ENCODE measurements around the gene PITPNB.
A peak's percentile ranks its signal among the peaks of the same experiment; 100 is the strongest.

Gene PITPNB

DNA sequence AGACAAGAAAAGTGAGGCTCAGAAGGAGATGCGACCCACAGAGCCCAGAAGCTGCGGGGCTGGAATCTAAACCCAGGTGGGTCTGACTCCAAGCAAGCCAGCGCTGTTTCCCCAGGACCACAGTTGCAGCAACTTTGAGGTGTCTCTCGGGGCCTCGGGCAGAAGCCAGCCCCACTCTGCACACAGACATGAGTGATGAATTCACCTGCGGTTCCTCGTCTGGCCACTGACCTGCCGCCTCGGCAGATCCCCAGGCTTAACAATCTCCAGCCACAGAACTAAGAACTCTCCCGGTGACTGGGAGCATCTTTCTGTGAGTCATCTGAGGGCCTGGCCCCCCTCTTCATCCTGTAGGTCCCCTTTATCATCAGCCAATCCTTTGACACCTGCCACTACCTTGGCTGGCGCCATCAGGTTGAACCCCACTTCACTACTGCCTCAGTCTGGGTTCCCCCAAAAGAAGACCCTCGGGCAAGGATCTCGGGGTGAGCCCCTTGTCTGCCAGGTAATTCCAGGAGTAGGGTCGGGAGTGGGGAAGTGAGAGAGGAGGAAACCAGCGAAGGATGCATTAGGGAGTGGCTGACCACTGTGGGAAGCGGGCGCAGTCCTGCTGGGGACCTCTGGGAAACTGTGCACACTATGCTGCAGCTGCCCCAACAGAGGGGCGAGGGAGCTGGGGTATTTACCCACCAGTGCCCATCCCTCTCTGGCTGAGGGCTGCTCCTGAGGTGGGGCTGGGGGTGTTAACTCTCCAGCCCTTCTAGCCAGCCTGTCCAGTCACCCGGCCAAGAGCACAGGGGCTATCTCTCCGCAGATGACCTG is 84.5 kb downstream of the PITPNB start:
- no peak for TF ChIP-seq POLR2A (IDR thresholded peaks at IDR 0.05; ENCODE audit: low read depth, low read length)
- FAIRE-seq = no peak

DNA sequence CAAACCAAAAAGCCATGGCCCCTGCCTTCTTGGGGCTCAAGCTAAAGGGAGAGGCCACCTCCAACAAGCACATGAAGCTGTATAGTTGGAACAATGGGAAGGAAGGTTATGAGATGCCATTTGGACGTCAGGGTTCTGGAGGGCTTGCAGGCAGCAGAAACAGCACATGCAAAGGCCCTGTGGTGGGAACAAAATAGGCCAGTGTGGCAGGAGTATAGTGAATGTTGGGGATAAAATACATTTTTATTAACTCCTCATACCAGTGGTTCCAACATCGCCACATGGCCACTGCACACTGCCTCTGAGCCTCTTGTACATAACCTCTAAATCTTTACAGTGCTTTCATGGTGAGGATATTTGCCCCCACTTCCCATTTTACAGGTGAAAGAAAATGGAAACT is 85.3 kb downstream of the PITPNB start:
- no peak for TF ChIP-seq POLR2A (IDR thresholded peaks at IDR 0.05; ENCODE audit: low read depth, low read length)
- no peak for DNase-seq (ENCODE audit: insufficient read length, low spot score)
- FAIRE-seq = no peak

More for the DNA sequence above, 84.5 kb downstream of the PITPNB start:
- no peak for DNase-seq (ENCODE audit: insufficient read length, low spot score)

DNA sequence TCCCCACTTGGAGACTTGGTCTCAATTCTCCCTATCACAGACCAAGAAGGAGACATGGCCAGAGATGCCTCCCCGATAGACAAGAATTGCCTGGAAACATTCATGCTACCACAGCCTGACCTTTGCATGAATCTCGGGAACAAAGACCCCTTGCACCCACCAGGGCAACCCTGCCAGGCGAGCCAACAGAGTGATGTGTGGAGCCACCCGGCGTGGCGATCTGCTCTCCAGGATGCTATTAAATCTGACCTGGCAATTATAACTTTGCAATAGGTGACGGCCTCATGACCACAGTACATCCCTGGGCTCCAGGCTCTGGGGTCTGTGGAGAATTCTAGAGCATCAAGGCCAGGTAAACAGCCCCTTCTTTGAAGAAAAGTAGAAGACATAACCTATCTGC is 86.5 kb downstream of the PITPNB start:
- FAIRE-seq (no peak), DNase-seq (ENCODE audit: insufficient read length, low spot score) (no peak)
- no peak for TF ChIP-seq POLR2A (IDR thresholded peaks at IDR 0.05; ENCODE audit: low read depth, low read length)

DNA sequence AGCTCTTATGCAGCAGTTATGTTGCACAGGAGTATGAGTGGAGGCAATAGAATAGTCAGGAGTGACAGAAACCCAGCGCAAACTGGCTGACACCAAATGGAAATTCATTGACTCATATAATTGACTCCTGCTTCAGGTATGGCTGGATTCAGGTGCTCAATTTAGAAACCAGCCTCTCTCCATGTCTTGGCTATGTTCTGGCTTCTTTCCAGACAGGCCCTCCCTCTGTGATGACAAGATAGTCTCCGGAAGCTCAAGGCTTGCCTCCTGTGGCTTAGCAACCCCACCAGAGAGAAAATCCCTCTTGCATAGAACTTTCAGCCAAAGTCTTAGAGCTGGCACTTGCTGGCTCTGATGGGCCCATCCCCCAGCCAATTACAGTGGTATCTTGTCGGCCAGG is 89.4 kb downstream of the PITPNB start:
- DNase-seq (ENCODE audit: insufficient read length, low spot score) (no peak), FAIRE-seq (no peak)
- TF ChIP-seq POLR2A (IDR thresholded peaks at IDR 0.05; ENCODE audit: low read depth, low read length) = no peak

DNA sequence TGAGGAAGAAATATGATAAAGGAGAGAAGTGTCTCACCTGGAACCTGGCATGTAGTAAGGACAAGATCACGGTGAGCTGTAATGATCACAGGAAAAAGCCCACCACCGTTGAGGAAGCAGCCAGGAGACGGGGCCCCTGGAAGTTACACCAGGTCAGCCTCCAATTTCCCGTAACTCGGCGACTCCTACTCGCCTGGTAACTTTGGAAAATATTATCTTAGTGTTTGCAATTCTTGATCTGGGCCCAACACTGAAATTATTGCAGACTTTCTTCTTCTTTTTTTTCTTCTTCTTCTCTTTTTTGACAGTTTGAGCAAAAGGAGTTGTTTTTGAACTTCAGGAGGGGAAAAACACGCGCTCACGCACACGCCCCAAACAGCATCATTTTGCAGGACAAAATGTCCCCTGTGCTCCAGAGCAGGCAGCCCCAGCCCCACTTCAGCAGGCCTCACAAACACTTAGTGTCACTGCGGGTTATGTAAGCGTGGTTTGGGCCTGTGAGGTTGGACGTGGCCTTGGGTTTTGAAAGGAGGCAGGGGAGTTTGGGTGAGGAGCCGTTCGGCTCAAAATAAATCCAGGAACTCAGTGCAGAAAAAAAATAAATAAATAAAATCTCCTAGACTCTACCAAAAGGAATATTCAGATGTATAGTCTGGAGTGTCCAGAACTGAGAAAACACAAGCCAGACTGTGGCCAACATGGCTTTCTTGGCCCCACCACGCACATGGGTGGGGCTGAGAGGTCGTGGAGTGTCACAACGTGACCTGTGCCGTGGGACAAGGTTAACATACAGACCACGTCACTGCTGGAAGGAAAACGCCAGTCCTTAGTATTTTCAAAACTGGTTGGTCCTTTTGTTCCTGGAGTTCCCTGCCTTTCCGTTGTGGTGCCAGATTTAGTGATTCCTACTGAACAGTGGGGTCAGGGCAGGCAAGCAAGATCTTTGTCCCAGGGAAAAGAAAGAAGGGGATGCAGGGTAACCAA is 91.2 kb downstream of the PITPNB start:
- no peak for DNase-seq (ENCODE audit: insufficient read length, low spot score)
- TF ChIP-seq POLR2A (IDR thresholded peaks at IDR 0.05; ENCODE audit: low read depth, low read length) = no peak
- no peak for FAIRE-seq

DNA sequence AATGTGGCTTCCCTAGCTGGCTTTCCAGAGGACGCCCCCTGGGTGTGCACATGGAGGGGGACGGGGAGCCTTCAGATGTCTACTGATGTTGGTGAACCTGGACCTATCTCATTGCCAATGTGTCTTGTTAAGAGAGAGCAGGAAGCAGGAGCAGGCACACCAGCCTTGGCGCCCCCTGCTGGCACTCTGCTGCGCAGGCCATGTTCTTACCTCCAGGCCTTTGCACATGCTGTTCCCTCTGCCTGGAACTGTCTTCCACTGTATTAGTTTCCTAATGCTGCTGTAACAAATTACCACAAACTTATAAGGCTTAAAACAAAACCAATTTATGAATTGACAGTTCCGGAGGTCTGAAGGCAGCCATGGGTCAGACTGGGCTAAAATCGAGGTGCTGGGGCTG is 93.9 kb downstream of the PITPNB start:
- FAIRE-seq (no peak), DNase-seq (ENCODE audit: insufficient read length, low spot score) (no peak)
- TF ChIP-seq POLR2A (IDR thresholded peaks at IDR 0.05; ENCODE audit: low read depth, low read length) = no peak

DNA sequence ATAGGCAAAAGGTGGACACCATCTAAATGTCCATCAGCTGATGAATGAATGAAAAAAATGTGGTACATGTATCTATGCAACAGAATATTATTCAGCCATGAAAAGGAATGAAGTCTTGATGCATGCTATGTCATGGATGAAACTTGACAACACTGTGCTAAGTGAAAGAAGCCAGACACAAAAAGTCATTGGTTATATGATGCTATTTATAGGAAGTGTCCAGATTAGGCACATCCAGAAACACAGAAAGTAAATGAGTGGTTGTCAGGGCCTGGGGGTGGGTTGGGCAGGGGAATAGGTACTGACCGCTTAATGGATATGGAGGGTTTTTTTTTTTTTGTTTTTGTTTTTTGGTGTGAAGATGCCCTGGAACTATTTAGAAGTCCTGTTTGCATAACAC is 95.8 kb downstream of the PITPNB start:
- no peak for FAIRE-seq
- DNase-seq (ENCODE audit: insufficient read length, low spot score) = no peak
- TF ChIP-seq POLR2A (IDR thresholded peaks at IDR 0.05; ENCODE audit: low read depth, low read length) = no peak

DNA sequence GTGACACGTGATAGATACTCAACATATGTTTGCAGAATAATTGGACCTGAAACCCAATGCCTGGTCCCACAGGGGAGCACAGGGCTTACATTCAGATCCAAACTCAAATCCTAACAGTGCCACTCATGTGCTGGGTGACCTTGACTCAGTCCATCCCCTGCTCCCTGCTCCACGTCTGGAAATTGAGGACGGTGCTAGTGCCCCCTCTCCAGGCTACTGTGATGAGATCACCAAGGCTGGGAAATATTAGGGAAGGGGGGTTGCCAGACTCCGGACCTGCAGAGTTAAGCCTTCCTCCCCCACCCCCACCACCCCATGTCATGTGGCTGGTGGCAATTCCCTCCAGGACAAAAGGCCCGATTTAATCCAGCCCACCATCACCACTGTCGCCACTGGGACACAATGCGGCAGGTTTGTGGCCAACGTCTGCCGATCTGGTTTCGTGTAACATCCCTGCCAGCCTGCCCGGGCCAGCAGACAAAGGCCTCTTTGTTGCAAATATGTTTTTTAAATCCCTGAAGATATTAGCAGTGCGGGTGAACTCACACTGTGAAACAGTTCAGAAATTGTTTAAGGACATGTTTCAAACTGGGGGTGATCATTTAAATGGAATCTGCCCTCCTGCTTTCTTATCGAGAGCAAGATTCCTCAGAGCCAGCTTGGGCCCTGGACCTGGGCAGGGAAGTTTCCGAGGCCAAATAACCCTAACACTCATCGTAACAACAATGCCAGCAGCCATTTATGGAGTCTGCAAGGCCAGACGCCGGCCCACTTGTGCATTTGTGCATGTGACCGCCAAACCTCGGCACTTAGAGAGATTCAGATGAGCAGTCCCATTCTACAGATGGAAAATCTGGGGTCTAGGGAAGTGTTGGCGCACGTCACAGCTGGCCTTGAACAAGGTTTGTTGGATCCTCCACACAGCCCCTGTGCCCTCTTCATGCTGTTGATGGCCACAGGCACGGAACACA is 97.9 kb downstream of the PITPNB start:
- no peak for FAIRE-seq
- TF ChIP-seq POLR2A (IDR thresholded peaks at IDR 0.05; ENCODE audit: low read depth, low read length) = no peak
- no peak for DNase-seq (ENCODE audit: insufficient read length, low spot score)

DNA sequence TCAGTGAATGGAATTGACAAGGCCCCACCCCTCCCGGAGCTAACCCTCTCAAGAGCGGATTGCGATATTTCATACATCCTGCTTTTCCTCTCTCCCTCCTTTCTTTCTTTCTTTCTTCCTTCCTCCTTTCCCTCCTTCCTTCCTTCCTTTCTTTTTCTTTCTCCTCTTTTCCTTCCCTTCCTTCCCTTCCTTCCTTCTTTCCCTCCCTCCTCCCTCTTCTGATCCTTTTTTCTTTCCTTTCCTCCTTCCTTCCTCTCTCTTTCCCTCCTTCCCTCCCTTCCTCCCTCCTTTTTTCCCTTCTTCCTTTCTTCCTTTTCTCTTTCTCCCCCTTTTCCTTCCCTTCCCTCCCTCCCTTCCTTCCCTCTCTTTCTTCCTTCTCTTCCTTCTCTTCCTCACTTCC is 102.5 kb downstream of the PITPNB start:
- TF ChIP-seq POLR2A (IDR thresholded peaks at IDR 0.05; ENCODE audit: low read depth, low read length) = no peak
- DNase-seq (ENCODE audit: insufficient read length, low spot score) = no peak
- FAIRE-seq = no peak

DNA sequence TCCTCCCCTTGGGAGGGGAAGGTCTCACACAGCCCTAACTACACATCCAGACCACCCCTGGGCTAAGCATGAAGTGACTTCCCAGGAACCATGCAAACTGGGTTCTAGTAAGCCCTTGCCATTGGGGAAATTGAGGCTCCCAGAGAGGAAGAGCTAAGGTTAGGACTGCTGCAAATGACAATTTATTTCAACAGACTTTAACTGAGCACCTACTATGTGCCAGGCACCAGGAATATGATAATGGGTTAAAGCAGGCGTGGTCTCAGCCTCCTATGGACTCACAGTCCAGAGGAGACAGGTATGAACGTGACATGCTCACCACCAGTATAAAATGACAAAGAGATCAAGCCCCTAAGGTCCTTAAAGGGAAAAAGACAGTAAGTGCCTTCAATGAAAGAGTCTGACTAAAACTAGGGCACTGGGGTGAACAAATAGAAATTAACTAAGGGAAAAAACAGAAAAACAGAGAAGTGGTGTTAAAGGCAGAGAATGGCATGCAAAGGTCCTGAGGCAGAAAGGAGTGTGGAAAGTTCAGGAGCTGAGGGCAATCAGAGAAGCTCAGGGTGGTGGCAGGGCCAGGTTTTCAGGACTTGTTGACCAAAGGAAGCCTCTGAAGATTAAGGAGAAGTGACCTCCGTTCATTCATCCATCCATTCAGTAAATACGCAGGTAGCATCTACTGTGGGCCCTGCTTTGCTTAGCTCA is 103.1 kb downstream of the PITPNB start:
- DNase-seq (ENCODE audit: insufficient read length, low spot score) (no peak), FAIRE-seq (no peak)
- TF ChIP-seq POLR2A (IDR thresholded peaks at IDR 0.05; ENCODE audit: low read depth, low read length) = no peak

DNA sequence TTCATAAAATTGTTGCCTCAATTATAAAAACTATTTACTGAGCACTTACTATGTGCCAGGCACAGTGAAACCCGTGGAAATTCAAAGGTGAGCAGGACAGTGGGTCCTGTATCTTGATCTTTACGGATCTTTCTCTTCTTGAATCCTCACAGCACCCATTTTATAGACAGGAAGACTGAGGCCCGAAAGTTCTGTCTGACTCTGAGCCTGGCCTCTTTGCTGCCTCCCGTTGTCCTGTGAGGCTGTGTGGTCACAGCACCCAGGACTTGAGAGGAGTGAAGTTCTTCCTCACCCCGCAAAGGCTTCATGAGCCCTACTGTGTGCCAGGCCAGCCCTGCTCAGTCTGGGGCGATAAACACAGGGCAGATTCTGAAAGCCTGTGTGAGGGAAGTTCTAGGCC is 104.1 kb downstream of the PITPNB start:
- no peak for TF ChIP-seq POLR2A (IDR thresholded peaks at IDR 0.05; ENCODE audit: low read depth, low read length)
- no peak for FAIRE-seq
- DNase-seq (ENCODE audit: insufficient read length, low spot score) = no peak

DNA sequence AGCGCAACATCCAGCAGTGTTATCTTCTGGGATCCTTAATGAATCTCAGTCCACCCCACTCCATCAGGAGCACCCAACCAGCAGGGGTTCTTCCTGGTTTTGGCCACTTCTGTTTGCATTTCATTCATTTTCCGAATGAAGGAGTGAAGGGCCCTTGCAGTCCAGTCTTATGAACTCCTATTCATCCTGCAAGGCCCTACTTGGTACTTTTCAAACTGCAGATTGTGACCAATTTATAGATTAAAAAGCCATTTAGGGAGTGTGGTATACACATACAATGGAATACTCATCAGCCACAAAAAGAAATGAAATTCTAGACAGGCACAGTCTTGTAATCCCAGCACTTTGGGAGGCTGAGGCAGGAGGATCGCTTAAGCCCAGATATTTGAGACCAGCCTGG is 107.3 kb downstream of the PITPNB start:
- DNase-seq (ENCODE audit: insufficient read length, low spot score) = no peak
- no peak for TF ChIP-seq POLR2A (IDR thresholded peaks at IDR 0.05; ENCODE audit: low read depth, low read length)
- FAIRE-seq = no peak

DNA sequence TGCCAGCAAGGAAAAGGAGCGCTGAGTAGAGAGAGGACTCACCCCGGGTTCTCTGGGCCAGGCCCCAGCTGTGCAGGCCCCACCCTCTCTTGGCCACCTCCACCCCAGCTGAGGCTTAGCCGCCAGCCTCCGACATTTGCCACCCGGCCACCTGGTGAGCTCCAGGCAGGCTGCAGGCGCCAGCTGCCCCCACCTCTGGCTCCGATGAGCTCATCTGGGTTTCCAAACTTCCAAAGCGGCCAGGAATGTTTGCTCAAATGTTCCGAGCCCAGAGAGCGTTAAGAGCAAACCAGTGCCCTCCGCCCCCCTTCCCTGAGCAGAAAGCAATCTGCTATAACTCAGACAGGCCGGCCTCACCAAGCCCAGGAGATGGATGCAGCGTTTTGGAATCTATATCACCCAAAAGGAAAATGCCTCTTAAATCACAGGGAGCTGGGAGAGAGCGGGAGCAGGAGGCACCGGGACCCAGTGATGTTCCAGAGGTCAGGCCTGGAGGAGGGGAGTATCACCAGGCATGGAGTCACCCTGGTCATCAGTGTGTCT is 108.4 kb downstream of the PITPNB start:
- peak; percentile 53 for DNase-seq (ENCODE audit: insufficient read length, low spot score)
- no peak for TF ChIP-seq POLR2A (IDR thresholded peaks at IDR 0.05; ENCODE audit: low read depth, low read length)
- no peak for FAIRE-seq
